ENCODE data around the gene IRF2. TPM values are rescaled to one million over a fixed set of nuclear protein-coding genes. Genes with fewer than 3 reads are reported as not detected.

The IRF2 gene
- 42.8 TPM for total RNA-seq
- 16.8 TPM for polyA plus RNA-seq (ENCODE audit: insufficient read depth, low read depth, low replicate concordance)
- long read RNA-seq, donor 1, partial matches to known transcripts = 0 of 1 reads
- long read RNA-seq, donor 1, other reads (novel, unspliced or antisense) = 0 of 1 reads
- long read RNA-seq, donor 2, partial matches to known transcripts = 7 of 11 reads
- long read RNA-seq, donor 2, other reads (novel, unspliced or antisense) = 0 of 11 reads
- long read RNA-seq, donor 3, transcript IRF2-201 (9 exons, 2,303 nt) = major isoform, 9 of 9 reads
- long read RNA-seq, donor 3, partial matches to known transcripts = 0 of 9 reads
- long read RNA-seq, donor 3, other reads (novel, unspliced or antisense) = 0 of 9 reads
- long read RNA-seq, donor 4, partial matches to known transcripts = 0 of 3 reads
- long read RNA-seq, donor 4, other reads (novel, unspliced or antisense) = 0 of 3 reads
- long read RNA-seq, donor 5 = 0 reads
- long read RNA-seq, donor 6, transcript IRF2-201 (9 exons, 2,303 nt) = major isoform, 5 of 11 reads
- long read RNA-seq, donor 6, partial matches to known transcripts = 6 of 11 reads
- long read RNA-seq, donor 6, other reads (novel, unspliced or antisense) = 0 of 11 reads
- long read RNA-seq, donor 7, transcript IRF2-201 (9 exons, 2,303 nt) = major isoform, 15 of 29 reads
- long read RNA-seq, donor 7, partial matches to known transcripts = 4 of 29 reads
- long read RNA-seq, donor 7, other reads (novel, unspliced or antisense) = 10 of 29 reads
- long read RNA-seq, donor 8, transcript IRF2-201 (9 exons, 2,303 nt) = major isoform, 5 of 5 reads
- long read RNA-seq, donor 8, partial matches to known transcripts = 0 of 5 reads
- long read RNA-seq, donor 8, other reads (novel, unspliced or antisense) = 0 of 5 reads
- long read RNA-seq, donor 9, partial matches to known transcripts = 0 of 1 reads
- long read RNA-seq, donor 9, other reads (novel, unspliced or antisense) = 0 of 1 reads
- long read RNA-seq, donor 10, partial matches to known transcripts = 0 of 4 reads
- long read RNA-seq, donor 10, other reads (novel, unspliced or antisense) = 0 of 4 reads

GRCh38 chr4:184474263-184475095, at the start of gene IRF2:
Gene IRF2, minus strand, starts transcription at chr4:184474550. Its CDS starts 45,486 bp downstream, at chr4:184429064.
- H3K4me1 ChIP-seq (ENCODE audit: control insufficient read depth in 2 of 3, insufficient read depth in 2 of 3, low read depth in 1 of 3, low read length in 3 of 3) = peaks cover 0 to 28% (median 20%) of the 10 kb centered on the region in 3 donors

DNA sequence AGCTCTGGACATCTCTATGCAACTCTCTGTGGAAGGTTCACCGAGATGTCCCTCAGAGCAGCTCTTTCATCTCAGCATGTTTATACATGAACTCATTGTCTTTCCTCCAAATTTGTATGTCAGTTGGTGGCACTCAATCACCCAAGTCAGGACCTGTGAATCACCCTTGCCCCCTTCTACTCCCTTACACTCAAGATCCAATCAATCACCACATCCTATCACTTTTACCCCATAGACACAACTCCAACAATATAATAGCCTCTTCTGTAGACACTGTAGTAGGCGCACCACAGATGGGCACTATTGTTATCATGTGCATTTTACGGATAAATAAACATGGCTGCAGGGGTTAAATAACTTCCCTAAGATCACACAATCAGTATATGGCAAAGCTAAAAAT, 41.3 kb upstream of the IRF2 start:
- Histone ChIP-seq H3K27me3 (ENCODE audit: control insufficient read depth, insufficient read depth, low read length) (no peaks in the 10 kb centered on the region), H3K4me1 (ENCODE audit: control insufficient read depth in 2 of 3, insufficient read depth in 2 of 3, low read depth in 1 of 3, low read length in 3 of 3) (peaks cover 0 to 5% (median 0%) of the 10 kb centered on the region in 3 donors)
- FAIRE-seq = no peak

More at GRCh38 chr4:184474263-184475095, at the start of gene IRF2:
- Histone ChIP-seq H3K27ac (ENCODE audit: low read depth in 2 of 2, low read length in 2 of 2) (peak within 1 kb of the TSS; percentile 97 to 99), H3K4me3 (ENCODE audit: low read length in 3 of 3) (peak within 1 kb of the TSS; percentile 94 to 100 (median 97)), H3K27me3 (ENCODE audit: control insufficient read depth, insufficient read depth, low read length) (no peaks in the 10 kb centered on the region), H3K36me3 (ENCODE audit: control insufficient read depth in 2 of 3, insufficient read depth in 3 of 3, low read length in 3 of 3) (no peaks in the 10 kb centered on the region), H3K9ac (ENCODE audit: low read length in 3 of 3) (peak within 1 kb of the TSS; percentile 97 to 100 (median 97)), H3K9me3 (ENCODE audit: control insufficient read depth in 2 of 3, insufficient read depth in 1 of 3, low read length in 3 of 3) (no peaks in the 10 kb centered on the region)
- DNase-seq (peak; percentile 96 to 99 (median 97)), FAIRE-seq (no peak)
- intact Hi-C loops (cut with DNase I) = no loop called here
- peak; percentile 12 for TF ChIP-seq CTCF (IDR thresholded peaks at IDR 0.05; ENCODE audit: borderline replicate concordance, extremely low read depth, insufficient read depth)

More for the DNA sequence above, 41.3 kb upstream of the IRF2 start:
- intact Hi-C loops (cut with DNase I) = no loop called here
- TF ChIP-seq CTCF (IDR thresholded peaks at IDR 0.05; ENCODE audit: borderline replicate concordance, extremely low read depth, insufficient read depth) = no peak
- H3K4me3 ChIP-seq (ENCODE audit: low read length in 3 of 3) = no peak overlapping the region
- no peaks in the 10 kb centered on the region for H3K9me3 ChIP-seq (ENCODE audit: control insufficient read depth in 2 of 3, insufficient read depth in 1 of 3, low read length in 3 of 3)
- H3K9ac ChIP-seq (ENCODE audit: low read length in 3 of 3) = no peak overlapping the region
- no peak overlapping the region for H3K27ac ChIP-seq (ENCODE audit: low read depth in 2 of 2, low read length in 2 of 2)
- no peaks in the 10 kb centered on the region for H3K36me3 ChIP-seq (ENCODE audit: control insufficient read depth in 2 of 3, insufficient read depth in 3 of 3, low read length in 3 of 3)
- DNase-seq = no peak
